Parathyroid adenoma (tissue), 2 donors: Measurements from ENCODE around the gene NR3C2.

Experiments used
- H2AFZ ChIP-seq: fragments of 300-600 bp; sonication (generic); one replicate; pipeline ENCODE4 v1.7.0; 2017; ENCODE audit warnings: antibody characterized with exemption, mild to moderate bottlenecking
- H3K27ac ChIP-seq: fragments of 300-600 bp; sonication (generic); one replicate; pipeline ENCODE4 v1.7.0; 2017
- H3K27me3 ChIP-seq: fragments of 300-600 bp; sonication (generic); one replicate; pipeline ENCODE4 v1.7.0; 2017; ENCODE audit warnings: low read length; ENCODE audit not compliant: control insufficient read depth, insufficient read depth
- H3K36me3 ChIP-seq: fragments of 300-600 bp; sonication (generic); one replicate; pipeline ENCODE4 v1.7.0; 2017; ENCODE audit warnings: low read length; ENCODE audit not compliant: control insufficient read depth, insufficient read depth
- H3K4me1 ChIP-seq: fragments of 300-600 bp; sonication (generic); one replicate; pipeline ENCODE4 v1.7.0; 2017; ENCODE audit warnings: control low read depth
- H3K4me2 ChIP-seq: fragments of 300-600 bp; sonication (generic); one replicate; pipeline ENCODE4 v1.7.0; 2017; ENCODE audit warnings: low read length
- H3K4me3 ChIP-seq: fragments of 300-600 bp; sonication (generic); one replicate; pipeline ENCODE4 v1.7.0; 2017; ENCODE audit warnings: low read depth, low read length
- H3K79me2 ChIP-seq: fragments of 300-600 bp; sonication (generic); one replicate; pipeline ENCODE4 v1.7.0; 2017; ENCODE audit warnings: control low read depth
- H3K9ac ChIP-seq: fragments of 300-600 bp; sonication (generic); one replicate; pipeline ENCODE4 v1.7.0; 2017; ENCODE audit warnings: mild to moderate bottlenecking
- H3K9me3 ChIP-seq: fragments of 300-600 bp; sonication (generic); one replicate; pipeline ENCODE4 v1.7.0; 2017; ENCODE audit warnings: low read length; ENCODE audit not compliant: control insufficient read depth
- TF ChIP-seq, protein P1 (sequence below): fragments of 300-600 bp; sonication (generic); IDR thresholded peaks from one replicate; pipeline ENCODE4 v1.7.0; 2017; ENCODE audit warnings: antibody characterized with exemption, mild to moderate bottlenecking
- donor health status: primary hyperparathyroidism.

Gene NR3C2

GRCh38 chr4:148238811-148239493 is 203.3 kb downstream of the NR3C2 start:
- TF ChIP-seq, protein P1, sequence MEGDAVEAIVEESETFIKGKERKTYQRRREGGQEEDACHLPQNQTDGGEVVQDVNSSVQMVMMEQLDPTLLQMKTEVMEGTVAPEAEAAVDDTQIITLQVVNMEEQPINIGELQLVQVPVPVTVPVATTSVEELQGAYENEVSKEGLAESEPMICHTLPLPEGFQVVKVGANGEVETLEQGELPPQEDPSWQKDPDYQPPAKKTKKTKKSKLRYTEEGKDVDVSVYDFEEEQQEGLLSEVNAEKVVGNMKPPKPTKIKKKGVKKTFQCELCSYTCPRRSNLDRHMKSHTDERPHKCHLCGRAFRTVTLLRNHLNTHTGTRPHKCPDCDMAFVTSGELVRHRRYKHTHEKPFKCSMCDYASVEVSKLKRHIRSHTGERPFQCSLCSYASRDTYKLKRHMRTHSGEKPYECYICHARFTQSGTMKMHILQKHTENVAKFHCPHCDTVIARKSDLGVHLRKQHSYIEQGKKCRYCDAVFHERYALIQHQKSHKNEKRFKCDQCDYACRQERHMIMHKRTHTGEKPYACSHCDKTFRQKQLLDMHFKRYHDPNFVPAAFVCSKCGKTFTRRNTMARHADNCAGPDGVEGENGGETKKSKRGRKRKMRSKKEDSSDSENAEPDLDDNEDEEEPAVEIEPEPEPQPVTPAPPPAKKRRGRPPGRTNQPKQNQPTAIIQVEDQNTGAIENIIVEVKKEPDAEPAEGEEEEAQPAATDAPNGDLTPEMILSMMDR, result no peak

DNA sequence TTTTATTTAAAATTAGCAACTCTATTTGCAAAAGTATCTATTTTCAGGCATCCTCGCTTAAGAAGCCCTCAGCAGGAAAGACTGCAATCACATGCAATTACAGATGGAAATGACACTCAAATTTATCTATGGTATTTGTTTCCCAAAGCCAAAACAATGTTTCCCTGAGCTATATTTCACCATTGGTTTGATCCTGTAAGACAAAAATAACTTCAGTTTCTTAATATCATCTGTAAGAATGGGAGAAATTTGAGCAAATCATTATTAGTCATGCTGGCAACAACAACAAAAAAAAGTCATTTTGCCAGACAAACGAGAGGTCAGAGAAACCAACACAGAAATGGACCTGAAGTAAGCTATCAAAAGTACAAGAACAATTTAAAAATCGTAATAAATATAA is 204.1 kb downstream of the NR3C2 start:
- Histone ChIP-seq H2AFZ (no peak overlapping the region), H3K27ac (no peak overlapping the region), H3K4me1 (no peaks in the 10 kb centered on the region), H3K9ac (no peak overlapping the region), H3K4me2 (no peak overlapping the region), H3K4me3 (no peak overlapping the region), H3K9me3 (no peaks in the 10 kb centered on the region), H3K27me3 (no peaks in the 10 kb centered on the region), H3K79me2 (no peaks in the 10 kb centered on the region), H3K36me3 (no peaks in the 10 kb centered on the region)
- TF ChIP-seq, protein P1, result no peak

More at GRCh38 chr4:148238811-148239493, 203.3 kb downstream of the NR3C2 start:
- H3K4me3 ChIP-seq, result no peak overlapping the region
- H3K4me2 ChIP-seq, result no peak overlapping the region
- no peaks in the 10 kb centered on the region for H3K79me2 ChIP-seq
- H2AFZ ChIP-seq, result no peak overlapping the region
- no peak overlapping the region for H3K27ac ChIP-seq
- no peaks in the 10 kb centered on the region for H3K4me1 ChIP-seq
- no peaks in the 10 kb centered on the region for H3K36me3 ChIP-seq
- no peaks in the 10 kb centered on the region for H3K9me3 ChIP-seq
- no peaks in the 10 kb centered on the region for H3K27me3 ChIP-seq
- H3K9ac ChIP-seq, result no peak overlapping the region

DNA sequence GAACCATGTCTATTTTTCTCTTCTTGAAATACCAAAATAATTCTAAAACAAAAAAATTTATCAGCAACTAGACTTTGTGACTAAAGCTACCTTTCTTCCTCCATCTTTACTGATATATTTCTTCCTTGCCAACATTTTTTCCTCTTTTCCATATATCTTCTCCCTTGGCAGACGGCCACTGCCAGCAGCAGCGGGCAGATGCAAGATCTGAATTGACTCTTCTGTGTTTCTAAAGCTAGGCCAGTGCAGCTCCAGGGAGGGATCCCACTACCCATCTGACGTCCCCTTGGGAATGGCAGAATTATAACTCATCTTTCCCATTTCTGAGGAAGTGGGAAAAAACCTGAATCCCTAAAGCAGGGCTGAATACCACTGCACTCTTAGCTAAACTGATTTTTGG is 206.4 kb downstream of the NR3C2 start:
- H3K4me1 ChIP-seq, result no peaks in the 10 kb centered on the region
- H3K79me2 ChIP-seq, result no peaks in the 10 kb centered on the region
- H2AFZ ChIP-seq, result no peak overlapping the region
- no peak overlapping the region for H3K4me2 ChIP-seq
- TF ChIP-seq, protein P1, result no peak
- H3K9ac ChIP-seq, result no peak overlapping the region
- H3K27ac ChIP-seq, result no peak overlapping the region
- no peak overlapping the region for H3K4me3 ChIP-seq
- no peaks in the 10 kb centered on the region for H3K27me3 ChIP-seq
- H3K36me3 ChIP-seq, result no peaks in the 10 kb centered on the region
- H3K9me3 ChIP-seq, result no peaks in the 10 kb centered on the region

- H2AFZ ChIP-seq, result no peak overlapping the region
- H3K36me3 ChIP-seq, result no peaks in the 10 kb centered on the region
- peaks cover 17% of the 10 kb centered on the region for H3K4me1 ChIP-seq
- H3K4me2 ChIP-seq, result no peak overlapping the region
- TF ChIP-seq, protein P1, result no peak
- H3K27me3 ChIP-seq, result no peaks in the 10 kb centered on the region
- H3K4me3 ChIP-seq, result no peak overlapping the region
- no peaks in the 10 kb centered on the region for H3K9me3 ChIP-seq
- H3K27ac ChIP-seq, result peak overlapping the region; percentile 78
- H3K79me2 ChIP-seq, result no peaks in the 10 kb centered on the region
- no peak overlapping the region for H3K9ac ChIP-seq
Observed at GRCh38 chr4:148229798-148230197, 212.4 kb downstream of the NR3C2 start.

- Histone ChIP-seq H3K36me3 (no peaks in the 10 kb centered on the region), H3K9ac (no peak overlapping the region), H3K27ac (peak overlapping the region; percentile 78), H3K4me1 (peaks cover 18% of the 10 kb centered on the region), H3K27me3 (no peaks in the 10 kb centered on the region), H3K79me2 (no peaks in the 10 kb centered on the region), H3K4me2 (no peak overlapping the region), H3K9me3 (no peaks in the 10 kb centered on the region), H3K4me3 (no peak overlapping the region), H2AFZ (peak overlapping the region; percentile 22)
- TF ChIP-seq, protein P1, result no peak
Observed at GRCh38 chr4:148229028-148229427, 213.2 kb downstream of the NR3C2 start.
